ENCODE measurements around the gene UNC13D.
A peak's percentile ranks its signal among the peaks of the same experiment; 100 is the strongest.

The UNC13D gene

DNA sequence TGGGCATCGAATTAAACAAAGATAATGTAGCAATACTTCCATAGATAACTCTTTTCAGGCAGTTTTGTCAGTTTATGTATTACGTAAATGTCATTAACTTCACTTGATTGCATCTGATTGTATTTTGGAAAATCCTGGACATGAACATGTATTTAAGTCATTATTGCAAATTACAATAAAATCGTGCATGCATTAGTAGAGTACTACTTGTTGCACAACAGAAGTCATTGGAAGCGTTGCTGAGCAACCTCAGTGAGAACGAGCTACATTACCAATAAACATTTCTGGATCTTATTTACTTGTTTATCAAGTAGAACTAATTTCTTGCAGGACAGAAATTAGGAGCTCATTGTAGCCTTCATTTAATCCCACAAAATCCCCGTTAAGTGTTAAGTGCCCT is 53.0 kb downstream of the UNC13D start:
- no peak for DNase-seq

DNA sequence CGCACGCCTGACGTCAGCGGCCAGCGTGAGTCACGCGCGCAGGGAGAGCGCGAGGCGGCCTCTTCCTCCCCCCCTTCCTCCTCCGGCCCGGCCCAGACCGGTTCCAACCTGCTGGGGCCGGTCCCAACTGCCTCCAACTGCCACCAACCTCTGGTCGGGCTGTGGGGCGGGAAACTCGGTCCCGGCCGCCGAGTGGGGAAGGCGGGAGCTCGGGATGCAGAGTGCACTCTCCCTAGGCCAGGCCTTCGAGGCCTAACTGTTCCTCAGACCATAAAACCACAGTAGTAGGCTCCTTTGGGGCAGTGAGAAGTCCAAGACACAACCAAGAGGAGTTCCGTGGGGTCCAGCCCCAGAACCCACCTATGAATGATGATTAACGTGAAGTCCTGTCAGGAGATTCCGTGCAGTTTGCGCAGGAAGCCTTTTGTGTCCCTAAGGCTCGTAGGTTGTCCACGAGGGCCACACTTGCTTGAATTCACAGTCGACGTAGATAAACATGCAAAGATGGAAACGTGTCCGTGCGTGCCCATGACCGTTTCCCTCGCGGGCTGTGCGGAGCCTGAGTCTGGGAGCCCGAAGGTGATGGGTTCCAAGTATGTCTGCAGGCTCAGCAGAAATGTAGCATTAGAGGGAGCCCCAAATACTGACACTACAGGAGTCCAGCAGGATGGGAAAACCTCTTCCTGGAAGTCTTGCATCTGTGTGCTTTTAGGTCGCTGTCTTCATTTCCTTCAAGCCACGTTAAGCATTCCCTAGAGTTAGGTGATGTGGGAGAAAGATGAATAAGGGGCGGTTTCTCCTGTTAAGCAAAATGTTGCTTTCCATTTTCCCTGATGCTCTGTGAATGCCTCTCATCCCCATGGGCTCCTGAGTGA is 59.0 kb downstream of the UNC13D start:
- peak; percentile 93 for DNase-seq

DNA sequence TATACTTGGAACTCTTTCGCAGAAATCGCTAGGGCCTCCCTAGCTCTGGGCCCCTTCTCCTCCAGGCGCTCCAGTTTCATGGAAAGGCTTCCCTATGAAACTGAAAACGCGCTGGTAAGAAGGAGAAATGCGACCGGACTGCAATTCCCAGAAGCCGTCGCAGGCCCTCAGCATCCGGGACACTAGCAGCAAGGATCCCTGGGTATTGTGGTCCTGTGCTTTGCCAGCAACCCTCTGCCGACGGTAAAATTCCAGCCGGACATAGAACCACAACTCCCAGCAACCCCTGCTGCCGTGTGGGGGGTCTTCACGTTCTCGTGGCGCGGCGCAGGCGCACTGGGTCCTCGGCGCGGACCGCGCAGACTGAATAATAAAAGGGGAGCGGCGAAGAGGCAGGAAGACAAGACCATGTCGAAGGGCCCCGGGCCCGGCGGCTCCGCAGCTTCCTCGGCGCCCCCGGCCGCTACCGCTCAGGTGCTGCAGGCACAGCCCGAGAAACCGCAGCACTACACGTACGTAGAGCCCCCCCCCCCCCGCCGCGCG is 59.7 kb downstream of the UNC13D start, which contains the start of gene UNK:
UNK (plus strand) TSS at position 334 of the 543 bp plus-strand sequence; CDS start at position 409, 75 bp downstream.
- DNase-seq = peak; percentile 98

DNA sequence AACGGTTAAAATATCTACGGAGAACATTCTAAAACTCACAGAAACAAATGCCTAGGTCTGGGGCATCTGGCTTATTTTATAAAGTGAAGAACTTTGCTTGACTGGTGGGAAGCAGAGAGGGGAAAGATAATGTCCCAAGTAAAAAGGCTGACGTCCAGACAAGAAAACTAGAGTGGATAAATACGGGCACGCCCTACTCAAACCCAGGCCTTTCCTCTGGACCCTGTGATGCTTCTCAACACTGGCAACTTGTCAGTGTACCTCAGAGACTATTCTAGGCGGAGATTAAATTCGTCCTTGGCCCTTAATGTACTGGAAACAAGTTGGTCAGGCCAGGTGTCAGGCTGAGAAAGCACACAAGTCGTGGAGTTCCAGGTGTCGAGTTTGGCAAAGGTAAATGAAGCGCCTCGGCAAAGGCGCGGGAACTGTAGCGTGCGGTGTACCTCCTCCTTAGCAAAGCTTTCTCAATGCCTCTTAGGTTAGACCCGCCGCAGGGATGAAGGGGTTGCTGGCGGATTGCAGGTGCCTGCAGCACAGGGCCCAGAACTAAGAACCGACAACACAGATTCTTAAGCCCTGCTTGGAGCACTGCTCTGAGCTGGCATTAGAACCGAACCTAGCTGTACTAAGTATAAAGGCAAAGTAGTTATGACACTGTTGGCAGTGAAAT is 60.3 kb downstream of the UNC13D start:
- no peak for DNase-seq

DNA sequence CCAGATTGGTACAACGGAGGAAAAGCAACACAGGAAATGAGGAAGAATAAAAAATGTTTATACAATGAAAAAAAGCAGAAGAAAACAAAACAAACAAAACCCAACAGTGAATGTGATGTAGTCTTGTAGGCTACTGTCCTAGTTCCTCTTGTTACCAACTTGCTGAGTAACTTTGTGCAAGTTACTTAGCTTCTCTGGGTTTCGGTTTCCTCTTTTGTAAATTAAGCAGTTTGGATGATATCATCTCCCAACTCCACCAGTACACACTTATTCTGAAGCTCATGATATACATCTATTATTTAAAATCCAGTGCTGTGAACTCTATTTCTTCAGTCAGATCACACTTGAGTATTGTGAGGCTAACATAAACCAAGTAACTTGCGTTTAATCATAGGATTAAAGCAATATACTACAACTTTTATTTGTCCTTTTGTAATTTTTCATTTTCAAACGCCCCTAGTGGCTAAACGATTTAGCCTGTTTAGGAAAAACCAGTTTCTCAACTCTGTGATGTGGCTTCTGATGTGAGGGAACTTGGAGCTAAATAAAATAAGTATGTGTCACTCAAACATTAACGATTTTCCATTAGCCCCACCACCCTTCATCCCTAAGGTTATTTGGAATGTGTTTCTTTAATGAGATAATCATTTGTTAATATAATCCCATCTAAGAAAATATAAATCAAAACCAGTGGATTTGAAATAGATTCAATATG is 61.0 kb downstream of the UNC13D start:
- no peak for DNase-seq

DNA sequence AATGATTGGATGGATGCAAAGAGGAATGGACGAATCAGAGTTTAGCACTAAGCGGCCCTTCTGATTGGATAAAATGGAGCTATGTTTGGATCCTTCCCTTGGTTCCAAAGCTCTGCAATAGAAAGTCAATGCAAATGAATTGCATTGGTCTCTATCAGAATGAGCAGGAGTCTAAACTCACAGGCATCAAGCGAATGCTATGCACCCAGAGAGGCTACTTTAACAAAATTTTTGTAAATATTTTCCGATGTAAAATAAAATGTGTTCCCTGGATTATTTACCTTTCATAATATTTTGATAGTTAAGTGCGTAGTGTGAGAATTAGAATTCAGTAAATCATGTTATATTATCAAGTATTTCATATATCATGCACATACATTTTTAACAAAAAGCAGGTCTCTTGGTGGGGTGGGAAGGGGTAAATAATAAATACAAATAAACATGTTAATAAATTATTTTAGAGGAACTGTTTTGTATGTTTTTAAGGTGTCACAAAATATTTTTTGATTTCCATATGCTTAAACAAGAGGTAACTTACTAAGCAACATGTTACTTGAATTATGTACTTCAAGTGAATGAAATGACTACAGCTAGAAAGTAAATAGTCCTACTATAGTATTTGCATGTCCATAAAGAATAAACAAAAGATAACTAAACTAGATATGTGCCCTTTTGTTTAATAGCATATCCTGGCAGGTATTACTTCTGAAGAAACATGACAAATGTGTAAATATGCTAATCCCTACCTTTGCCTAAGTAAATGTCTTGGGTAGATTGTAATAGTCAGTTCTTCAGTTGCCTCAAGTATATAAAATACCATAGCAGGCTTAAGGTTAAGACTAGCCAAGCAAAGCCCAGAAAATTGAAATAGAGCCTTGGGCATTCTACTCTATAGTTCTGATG is 64.0 kb downstream of the UNC13D start:
- DNase-seq = no peak

DNA sequence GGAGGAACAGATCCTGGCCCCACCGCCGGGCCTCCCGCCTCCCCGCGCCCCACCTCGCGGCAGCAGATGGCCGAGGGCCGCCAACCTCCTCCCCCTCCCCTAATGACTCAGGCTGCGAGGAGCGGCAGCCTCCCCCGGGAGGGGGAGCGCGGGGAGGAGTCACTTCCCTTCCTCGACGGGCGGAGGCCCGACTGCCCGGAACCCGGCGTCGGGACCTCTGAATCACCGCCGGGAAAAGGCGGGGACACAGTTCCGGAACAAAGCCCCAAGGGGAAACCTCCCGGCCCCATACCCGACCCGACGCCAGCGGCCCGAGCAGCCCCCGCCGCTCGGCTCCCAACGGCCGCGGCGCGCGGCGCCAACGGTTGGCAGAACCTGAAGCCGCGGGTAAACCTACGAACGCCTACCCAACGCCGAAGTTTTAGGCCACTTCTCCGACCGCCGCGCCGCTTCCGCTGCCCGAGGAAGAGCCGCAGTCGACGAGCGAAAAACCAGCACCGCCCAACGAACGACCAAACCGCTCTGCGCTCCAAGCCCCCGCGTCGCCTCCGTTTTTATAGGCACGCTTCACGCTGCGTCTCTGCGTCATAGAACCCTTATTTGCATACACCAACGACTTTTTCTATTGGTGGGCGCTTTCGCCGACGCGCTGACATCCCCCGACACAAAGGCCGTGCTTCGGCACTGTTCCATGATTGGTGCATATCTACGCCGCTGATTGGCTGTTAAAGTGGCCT is 64.8 kb downstream of the UNC13D start:
- DNase-seq = peak; percentile 99

DNA sequence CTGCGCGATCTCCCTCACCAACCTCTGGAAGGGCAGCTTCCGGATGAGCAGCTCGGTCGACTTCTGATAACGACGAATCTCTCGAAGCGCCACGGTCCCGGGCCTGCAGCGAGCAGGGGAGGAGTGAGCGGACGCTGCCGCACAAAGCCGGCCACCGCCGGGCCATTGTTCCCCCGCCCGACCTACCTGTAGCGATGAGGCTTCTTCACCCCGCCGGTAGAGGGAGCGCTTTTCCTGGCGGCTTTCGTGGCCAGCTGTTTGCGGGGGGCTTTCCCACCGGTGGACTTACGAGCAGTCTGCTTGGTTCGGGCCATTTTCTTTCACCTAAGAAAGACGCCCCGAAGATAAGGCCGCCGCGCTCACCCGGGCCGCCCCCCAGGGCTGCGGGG is 65.3 kb downstream of the UNC13D start:
- peak; percentile 82 for DNase-seq

DNA sequence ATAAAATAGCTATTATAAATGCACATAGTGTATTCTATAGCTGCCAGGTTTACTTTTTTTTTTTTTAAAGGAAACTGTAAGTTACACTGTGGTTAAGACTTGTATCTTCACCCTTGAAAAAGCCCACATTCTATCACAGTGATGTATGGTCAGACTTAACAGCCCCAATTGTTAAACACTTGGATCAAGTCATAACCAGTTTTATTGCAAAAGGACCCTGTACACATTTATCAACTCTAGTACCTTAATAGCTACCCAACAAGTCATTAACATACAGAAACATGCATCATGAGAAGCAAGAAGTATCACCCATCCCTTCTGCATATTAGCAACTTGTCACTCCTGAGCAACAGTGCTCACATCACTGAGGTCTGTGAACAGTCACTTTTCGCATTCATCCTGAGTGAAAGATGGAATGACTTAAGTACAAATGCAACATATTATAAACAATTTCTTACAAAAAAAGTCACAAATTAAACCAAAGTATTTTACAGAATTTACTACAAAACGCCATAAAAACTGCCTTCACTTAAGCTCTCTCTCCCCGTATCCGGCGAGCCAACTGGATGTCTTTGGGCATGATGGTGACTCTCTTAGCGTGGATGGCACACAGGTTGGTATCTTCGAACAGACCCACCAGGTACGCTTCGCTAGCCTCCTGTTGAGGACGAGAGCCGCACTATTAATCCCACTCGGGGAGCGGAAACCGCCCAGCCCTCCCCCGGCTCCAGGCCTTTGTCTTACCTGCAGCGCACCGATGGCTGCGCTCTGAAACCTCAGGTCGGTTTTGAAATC is 65.9 kb downstream of the UNC13D start:
- DNase-seq = peak; percentile 30

DNA sequence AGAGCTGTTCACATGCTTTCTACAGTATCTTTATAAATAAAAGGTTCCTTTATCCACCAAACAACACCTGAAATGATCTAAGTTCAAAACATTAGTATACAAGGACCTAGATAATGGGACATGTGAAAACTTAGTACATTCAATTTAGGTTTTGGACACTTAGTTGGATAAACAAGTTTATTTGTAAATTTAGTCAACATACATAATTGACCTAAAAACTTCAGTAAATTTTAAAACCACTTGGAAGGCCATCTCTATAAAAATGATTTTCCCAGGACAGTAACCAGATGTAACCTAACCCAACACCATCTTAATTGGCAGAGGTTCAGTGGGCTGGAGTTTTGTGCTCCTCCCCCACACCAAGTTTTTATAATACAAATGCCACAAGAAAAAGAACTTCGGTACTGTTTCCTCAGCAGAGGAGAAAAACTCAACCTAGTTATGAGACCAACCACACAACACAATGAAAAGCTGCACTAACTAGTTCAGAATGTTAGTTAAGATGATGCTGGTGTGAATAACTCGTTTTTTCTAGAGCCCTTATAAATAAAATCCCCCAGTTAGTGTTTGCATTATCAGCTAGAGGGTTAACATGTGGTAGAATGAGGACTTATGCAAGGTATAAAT is 66.8 kb downstream of the UNC13D start:
- DNase-seq = no peak
